Muscle of back (tissue), 13 donors: ENCODE results near the gene PTGFRN. TPM values are rescaled to one million over a fixed set of nuclear protein-coding genes. Genes with fewer than 3 reads are reported as not detected.
"Not testable (repeated sequence)": the region's sequence is repeated elsewhere in the genome, so short reads cannot be mapped to it uniquely, and the experiment has no call there.

ENCODE experiments used
- DNase-seq, 3 donors: peaks; one replicate each; pipeline versions ENCODE4 v3.0.0 to v3.0.0-alpha.2; 2013
- long read RNA-seq, 9 donors: transcript quantifications; one replicate each; lab custom pipeline, GENCODE V29; 2026
- polyA plus RNA-seq, 10 donors: library from polyadenylated mRNA; unstranded; fragments of 120-200 nt; gene quantifications; one replicate each; pipeline ENCODE4 v1.2.1, GENCODE V29; 2013; ENCODE audit not compliant: insufficient read length in 10 of 10

The PTGFRN gene
- 100 to 1,000 TPM in 9 of 10 donors, 10 to 100 TPM in 1; 84.6 to 151 (median 128) TPM for polyA plus RNA-seq
- long read RNA-seq, donor 1, full-length matches to known transcripts = 9 of 20 reads
- long read RNA-seq, donor 1, partial matches to known transcripts = 11 of 20 reads
- long read RNA-seq, donor 1, other reads (novel, unspliced or antisense) = 0 of 20 reads
- long read RNA-seq, donor 2, full-length matches to known transcripts = 3 of 33 reads
- long read RNA-seq, donor 2, partial matches to known transcripts = 30 of 33 reads
- long read RNA-seq, donor 2, other reads (novel, unspliced or antisense) = 0 of 33 reads
- long read RNA-seq, donor 3 = 0 reads
- long read RNA-seq, donor 4, full-length matches to known transcripts = 2 of 9 reads
- long read RNA-seq, donor 4, partial matches to known transcripts = 7 of 9 reads
- long read RNA-seq, donor 4, other reads (novel, unspliced or antisense) = 0 of 9 reads
- long read RNA-seq, donor 5, full-length matches to known transcripts = 7 of 23 reads
- long read RNA-seq, donor 5, partial matches to known transcripts = 16 of 23 reads
- long read RNA-seq, donor 5, other reads (novel, unspliced or antisense) = 0 of 23 reads
- long read RNA-seq, donor 6, full-length matches to known transcripts = 11 of 44 reads
- long read RNA-seq, donor 6, partial matches to known transcripts = 33 of 44 reads
- long read RNA-seq, donor 6, other reads (novel, unspliced or antisense) = 0 of 44 reads
- long read RNA-seq, donor 7, full-length matches to known transcripts = 5 of 19 reads
- long read RNA-seq, donor 7, partial matches to known transcripts = 14 of 19 reads
- long read RNA-seq, donor 7, other reads (novel, unspliced or antisense) = 0 of 19 reads
- long read RNA-seq, donor 8, full-length matches to known transcripts = 7 of 15 reads
- long read RNA-seq, donor 8, partial matches to known transcripts = 8 of 15 reads
- long read RNA-seq, donor 8, other reads (novel, unspliced or antisense) = 0 of 15 reads
- long read RNA-seq, donor 9, full-length matches to known transcripts = 1 of 1 reads
- long read RNA-seq, donor 9, partial matches to known transcripts = 0 of 1 reads
- long read RNA-seq, donor 9, other reads (novel, unspliced or antisense) = 0 of 1 reads

DNA sequence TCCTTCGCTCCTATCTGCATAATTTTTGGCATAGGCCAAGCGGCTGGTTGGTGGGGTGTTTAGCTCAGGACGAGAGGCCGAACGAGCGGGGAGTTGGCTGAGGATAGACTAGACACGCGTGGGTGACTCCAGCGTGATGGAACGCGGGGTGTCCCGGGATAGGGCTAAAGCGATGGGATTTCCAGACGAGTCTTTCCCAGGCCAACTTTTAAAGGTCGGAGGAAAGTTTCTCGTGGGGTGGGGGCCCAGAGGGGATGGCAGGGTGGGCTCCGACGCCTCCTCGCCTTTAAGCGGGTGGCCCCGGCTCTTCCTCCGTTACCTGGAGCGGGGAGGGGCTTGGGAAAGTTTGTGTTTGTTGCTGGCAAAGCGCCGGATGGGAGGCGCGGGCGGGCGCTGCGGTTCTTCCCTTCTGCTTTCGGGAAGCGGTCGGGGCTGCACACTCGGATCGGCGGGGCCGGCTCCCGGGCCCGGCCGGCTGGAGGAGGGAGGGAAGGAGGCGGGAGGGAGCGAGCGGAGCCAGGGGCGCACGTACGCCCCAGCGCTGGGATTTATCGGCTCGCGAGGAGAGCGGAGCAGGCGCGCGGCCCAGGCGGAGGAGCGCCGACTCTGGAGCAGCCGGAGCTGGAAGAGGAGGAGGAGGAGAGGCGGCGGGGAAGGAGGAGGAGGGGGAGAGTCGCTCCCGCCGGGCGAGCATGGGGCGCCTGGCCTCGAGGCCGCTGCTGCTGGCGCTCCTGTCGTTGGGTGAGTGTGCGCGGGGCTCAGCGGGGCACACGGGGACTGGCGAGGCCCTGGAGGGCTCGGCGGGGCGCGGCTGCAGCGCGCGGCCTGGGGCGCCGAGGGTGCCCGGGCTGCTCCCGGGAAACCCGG lies at the start of gene PTGFRN:
TSS of gene PTGFRN (plus strand) at position 405 of the 867 bp plus-strand sequence. CDS start at position 693, 288 bp downstream.
- DNase-seq = peak; percentile 66 to 94 (median 88)

DNA sequence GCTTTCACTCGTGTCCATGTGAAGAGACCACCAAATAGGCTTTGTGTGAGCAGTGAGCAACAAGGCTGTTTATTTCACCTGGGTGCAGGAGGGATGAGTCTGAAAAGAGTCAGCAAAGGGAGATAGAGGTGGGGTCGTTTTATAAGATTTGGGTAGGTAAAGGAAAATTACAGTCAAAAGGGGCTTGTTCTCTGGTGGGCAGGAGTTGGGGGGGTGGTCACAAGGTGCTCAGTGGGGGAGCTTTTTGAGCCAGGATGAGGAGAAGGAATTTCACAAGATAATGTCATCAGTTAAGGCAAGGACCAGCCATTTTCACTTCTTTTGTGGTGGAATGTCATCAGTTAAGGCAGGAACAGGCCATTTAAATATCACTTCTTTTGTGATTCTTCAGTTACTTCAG lies 49.5 kb upstream of the PTGFRN start:
- not testable (repeated sequence) for DNase-seq

DNA sequence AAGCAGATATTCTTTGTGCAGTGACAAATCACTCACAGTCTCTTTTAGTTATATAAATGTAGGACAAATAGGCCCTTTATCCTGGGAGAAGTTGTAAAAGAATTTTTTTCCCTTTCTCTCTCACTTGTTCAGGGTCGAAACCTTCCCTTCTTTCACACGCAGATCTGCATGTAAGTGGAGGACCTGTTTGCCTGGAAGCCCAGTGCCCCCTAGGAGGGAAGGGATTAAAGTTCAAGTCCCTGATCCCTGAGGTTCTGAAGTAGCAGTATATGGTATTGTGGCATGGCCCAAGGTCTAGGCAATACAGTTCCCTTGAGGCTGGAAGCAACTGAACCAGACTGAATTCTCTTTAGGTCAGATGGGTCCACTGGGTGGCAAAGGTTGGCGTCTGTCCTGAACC lies 48.6 kb upstream of the PTGFRN start:
- no peak for DNase-seq

DNA sequence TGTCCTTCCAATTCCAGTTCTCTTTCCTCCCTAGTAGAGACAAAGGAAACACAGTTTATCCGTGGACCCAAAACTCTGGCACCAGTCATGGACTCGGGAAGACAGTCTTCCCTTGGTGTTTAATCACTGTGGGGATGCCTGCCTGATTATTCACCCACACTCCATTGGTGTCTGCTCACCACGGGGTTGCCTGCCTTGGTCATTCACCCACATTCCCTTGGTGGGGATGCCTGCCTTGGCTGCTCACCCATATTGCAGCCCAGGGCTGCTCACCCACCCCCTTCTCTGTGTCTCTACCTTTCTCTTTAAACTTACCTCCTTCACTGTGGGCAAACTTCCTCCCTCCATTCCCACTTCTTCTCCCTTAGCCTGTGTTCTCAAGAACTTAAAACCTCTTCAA lies 46.7 kb upstream of the PTGFRN start:
- DNase-seq = not testable (repeated sequence)

DNA sequence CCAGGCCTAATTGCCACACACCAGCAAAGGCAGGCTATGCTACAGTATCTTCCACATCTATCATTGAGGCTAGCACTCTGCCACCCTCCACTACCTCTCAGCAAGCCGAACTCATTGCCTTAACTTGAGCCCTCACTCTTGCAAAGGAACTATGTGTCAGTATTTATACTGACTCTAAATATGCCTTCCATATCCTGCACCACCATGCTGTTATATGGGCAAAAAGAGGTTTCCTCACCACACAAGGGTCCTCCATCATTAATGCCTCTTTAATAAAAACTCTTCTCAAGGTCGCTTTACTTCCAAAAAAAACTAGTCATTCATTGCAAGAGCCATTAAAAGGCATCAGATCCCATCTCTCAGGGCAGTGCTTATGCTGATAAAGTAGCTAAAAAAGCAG lies 43.2 kb upstream of the PTGFRN start:
- DNase-seq = not testable (repeated sequence)

DNA sequence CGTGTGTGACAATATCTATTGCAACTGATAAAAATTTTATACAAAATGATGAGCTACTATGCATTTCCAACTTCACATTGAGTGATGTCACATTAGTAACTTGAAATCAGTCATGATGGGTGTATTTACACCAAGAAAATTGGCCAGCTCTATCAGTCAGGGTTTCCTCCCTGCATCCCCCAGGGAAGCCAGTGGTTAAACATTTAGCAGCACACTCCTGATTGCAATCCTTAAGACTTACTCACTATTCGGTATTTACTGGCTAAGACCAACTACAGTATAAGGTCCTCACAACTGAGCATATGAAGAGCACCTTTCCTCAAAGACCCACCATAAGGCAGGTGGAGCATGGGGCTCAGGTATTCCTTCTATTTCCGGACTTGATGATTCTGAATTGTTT lies 41.3 kb upstream of the PTGFRN start:
- no peak for DNase-seq

DNA sequence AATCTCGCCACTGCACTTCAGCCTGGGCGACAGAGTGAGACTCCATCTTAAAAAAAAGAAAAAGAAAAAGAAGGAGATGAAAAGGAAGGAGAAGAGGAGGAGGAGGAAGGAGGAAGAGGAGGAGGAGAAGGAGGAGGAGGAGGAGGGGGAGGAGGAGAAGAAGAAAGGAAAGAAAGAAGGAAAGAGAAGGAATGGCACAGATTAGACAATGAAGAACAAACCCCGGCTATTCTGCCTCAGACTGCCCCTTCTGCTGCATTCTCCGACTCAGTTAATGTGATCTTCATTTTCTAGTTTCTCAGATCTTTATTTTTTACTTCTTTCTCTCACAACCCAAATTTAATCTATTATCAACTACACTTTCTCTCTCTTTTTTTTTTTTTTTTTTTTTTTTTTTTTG lies 40.1 kb upstream of the PTGFRN start:
- DNase-seq = no peak

DNA sequence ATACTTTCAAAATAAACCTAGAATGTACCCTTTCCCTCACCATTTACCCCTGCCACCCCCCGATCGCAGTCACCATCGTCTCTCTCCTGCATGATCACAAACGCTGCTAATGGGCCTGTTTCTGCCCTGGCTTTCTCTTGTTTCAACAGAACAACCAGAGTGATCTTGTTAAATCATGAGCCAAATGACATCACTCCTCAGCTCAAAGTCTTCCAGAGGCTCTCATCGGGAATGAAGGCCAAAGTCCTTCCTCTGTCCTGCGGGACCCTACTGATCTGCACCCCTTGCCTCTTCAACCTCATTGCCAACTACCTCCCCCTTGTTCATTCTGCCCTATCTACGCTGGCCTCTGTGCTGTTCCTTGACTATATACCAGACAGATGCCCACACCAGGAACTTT lies 39.4 kb upstream of the PTGFRN start:
- peak in 1 of 3 donors; percentile 55 for DNase-seq

DNA sequence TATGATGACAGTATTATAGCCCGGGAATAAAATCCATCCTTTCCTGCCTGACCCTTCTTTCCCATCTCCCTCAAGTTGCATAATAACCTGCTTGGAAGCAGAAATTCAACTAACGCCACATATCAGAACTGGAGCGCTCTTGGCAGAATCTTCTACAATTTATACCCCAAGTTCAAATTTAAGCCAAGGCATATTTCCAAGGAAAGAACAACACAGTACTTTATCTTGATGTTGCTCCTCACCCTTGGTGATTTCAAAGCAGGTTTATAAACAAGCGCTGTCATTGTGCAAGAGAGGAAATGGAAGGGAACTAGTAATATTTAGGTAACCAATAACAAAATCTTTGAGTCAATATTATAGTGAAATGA lies 38.0 kb upstream of the PTGFRN start:
- DNase-seq = peak in 2 of 3 donors; percentile 32 to 63

DNA sequence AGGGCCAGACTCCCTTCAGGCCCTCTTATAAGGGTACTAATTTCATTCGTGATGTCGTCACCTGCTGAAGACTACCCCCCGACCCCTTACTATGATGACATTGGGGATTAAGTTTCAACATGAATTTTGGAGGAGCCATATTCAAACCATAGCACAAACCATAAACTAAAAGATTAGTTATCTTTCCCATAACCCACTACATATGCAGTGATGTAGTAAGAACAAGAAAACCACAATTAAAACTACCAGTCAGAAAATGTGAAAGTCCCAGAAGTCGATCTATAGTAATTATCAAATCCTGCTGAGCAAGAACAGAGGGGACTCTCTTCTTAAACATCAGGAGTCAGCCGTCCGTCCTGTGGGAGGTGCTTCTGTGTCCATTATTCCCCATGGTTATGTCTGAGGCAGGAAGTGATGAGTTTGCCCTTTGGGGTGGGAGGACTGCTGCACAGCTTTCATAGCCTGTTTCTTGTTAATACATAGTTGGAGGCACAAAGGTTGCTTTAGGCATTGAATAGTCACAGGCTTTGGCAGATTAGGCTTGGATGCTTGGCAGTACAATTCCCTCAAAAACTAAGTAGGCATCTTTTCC lies 35.9 kb upstream of the PTGFRN start:
- DNase-seq = no peak

DNA sequence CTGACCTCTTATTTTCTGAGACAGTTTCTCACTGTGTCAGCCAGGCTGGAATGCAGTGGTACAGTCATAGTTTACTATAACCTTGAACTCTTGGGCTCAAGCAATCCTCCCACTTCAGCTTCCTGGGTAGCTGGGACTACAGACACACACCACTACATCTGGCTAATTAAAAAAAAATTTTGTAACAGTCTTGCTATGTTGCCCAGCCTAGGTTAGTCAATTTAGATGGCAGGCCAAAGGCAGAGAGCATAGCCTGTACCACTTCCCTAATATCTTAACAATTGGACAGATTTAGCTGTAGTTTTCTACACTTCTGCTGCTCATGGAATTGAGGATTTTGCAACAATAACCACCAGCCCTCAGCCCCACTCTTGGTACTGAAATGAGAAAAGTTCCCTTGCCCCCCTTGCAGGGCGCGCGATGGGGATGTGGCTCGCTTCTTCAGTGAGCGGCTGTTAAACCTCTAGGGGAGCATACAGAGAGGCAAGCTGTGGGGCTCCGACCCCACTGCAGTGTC lies 34.9 kb upstream of the PTGFRN start:
- no peak for DNase-seq

DNA sequence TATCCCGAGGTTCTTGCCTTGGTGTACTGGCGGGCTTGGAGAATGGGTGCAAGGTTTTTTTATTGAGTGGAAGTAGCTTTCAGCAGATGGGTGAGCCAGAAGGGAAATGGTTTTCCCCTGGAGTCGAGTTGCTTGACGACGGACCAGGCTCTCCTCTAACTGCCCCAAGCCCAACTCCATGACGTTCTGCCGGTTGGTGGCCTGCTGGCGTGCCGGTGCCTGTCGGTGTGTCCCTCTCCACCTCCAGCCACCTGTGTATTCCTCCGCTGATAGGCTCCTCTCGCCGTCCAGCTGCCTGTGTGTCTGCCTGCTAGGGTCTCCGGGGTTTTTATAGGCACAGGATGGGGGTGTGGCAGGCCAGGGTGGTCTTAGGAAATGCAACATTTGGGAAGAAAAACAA lies 34.3 kb upstream of the PTGFRN start:
- DNase-seq = no peak

DNA sequence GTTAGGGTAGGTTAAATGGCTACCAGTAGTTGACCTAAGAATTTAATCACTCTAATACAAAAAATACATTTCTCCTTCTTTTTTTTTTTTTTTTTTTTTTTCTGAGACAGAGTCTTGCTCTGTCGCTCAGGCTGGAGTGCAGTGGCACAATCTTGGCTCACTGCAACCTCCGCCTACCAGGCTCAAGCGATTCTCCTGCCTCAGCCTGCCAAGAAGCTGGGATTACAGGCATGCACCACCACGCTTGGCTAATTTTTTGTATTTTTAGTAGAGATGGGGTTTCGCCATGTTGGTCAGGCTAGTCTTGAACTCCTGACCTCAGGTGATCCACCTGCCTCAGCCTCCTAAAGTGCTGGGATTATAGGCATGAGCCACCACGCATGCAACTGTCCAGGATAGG lies 33.8 kb upstream of the PTGFRN start:
- not testable (repeated sequence) for DNase-seq

DNA sequence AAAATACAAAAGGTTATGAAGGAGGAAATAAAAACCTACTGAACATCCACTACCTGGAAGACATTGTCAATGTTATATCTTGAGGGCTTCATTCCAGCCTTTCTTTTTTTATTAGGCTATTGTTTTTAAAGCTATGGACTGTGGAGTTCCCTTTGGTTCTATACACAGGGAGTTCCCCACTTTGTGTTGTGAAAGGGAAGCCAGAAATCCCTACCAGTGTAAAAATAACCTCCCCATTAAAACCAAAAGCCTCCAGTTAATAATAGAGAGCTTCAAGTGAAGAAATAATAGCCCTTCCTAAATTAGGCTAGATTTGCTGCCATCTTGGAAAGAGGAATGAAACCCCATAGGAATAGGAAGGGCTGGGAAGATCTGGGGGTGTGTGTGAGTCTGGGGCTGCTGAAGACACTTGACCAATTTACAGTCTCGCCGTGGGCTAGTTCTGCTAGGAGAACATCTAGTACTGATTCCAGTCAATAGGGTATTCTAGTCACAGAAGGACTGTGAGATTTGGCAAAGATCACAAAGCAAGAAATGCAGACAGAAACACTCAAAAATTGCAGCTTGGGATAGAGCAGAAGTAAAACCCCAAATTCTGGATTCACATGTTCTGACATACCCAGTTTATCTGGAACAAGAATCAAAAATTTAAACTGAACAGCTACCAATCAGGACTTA lies 32.4 kb upstream of the PTGFRN start:
- DNase-seq = peak in 1 of 3 donors; percentile 55

DNA sequence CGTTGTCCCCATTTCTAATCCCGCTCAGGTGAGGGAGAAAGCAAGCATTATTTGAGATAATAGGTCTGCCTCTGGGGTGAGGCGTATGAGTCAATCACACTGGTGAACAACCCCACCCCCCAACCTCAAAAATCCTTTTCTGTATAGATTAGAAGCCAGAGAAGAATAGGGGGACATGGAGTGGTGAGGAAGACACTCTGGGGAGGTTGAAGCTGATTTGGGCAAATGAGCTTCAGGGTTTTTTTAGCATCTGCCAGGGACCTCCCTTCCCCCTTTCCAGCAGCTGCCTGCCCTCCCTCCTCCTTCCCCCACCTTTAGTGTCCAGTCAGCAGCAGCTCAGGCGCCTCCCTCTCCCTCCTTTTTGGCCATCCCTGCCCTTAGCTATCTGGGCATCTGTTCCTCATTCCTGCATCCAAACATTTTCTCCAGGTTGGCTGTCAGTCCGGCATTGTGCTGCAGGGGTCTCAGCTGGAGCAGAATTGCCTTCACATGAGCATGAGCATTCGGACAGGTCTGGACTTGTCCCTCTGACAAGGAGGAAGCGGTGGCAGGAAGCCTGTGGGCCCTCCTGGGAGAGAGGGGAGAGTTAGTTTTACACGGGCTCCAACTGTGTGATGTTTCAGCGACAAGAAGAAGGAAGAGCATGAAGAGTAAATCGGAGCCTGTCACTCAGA lies 30.8 kb upstream of the PTGFRN start:
- DNase-seq = peak; percentile 62 to 89 (median 65)

DNA sequence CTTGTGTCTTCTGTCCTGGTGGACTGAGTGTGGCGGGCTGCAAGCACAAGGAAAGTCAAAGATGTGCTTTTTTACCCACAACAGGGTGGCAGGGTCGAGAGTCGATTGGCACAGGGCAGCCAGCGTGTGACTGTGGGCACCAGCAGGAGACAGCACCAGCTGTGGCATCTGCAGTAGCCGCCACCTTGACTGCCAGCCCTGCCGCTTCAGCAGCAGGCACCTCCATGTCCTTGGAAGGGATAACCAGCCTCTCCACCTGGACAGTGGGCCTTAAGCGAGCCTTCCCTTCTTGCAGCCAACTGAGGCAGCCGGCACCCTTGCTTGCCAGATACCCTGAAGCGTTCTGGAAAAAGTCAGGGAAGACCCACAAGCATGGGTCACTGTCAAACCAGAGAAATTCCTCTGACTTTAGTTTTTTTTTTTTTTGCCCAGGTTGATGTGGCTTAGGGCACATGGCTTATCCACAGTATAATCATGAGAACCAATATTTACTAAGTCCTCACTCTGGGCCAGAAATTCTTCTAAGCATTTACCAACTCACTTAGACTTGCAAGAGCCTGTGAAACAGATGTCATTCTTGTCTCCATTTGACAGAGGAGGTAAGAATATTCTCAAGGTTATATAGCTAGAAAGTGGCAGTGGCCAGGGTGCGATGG lies 30.1 kb upstream of the PTGFRN start:
- no peak for DNase-seq

DNA sequence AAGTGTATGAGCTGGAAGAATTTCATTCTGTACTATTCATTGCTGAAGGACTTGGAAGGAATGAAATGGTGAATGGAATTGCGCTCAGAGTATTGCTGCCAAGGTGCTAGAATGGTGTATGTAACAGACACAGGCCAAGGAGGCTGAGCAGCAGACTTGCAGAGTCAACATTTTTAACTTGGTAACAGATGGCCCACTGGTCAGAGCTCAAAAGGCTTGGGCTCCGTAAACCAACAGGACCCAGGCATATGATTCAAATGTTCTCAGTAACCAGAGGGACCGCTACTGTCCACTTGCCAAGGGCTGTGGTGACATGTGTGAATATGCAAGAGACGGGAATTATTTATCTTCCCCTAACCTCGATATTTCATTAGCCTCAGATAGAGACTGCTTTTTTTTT lies 28.8 kb upstream of the PTGFRN start:
- DNase-seq = peak in 2 of 3 donors; percentile 48 to 74

DNA sequence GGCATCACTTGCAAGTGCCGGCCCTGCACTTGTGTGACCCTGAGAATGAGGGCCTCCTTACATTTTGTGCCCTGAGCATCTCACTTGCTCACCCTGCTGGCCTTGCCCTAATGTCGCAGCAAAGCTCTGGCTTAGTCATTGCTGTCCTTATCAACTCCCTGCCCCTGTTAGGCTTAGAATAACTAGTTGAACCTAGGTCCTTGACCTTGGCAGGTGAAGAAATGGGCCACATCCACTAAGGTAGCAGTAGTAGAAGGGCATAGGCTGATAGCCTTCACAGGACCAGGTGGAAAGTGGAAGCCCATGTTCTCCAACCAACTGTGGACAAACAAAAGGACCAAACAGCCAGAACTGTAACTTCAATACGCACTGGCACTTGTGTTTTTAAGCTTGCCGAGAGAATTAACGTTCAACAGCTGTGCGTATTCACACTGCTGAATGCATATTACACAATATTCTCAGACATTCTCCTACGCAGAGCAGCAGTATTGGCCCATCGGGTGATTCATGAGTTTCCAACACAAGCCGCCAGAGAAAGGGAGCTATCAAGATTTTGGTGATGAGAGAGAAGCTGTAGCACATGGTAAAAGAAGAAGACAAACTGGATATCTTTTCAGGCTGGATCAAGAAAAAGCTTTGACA lies 27.7 kb upstream of the PTGFRN start:
- peak; percentile 76 to 87 (median 78) for DNase-seq
